ENCODE measurements around the gene HOXC6.

GRCh38 chr12:54051874-54052437 lies 23.7 kb downstream of the HOXC6 start:
- no peak for TF ChIP-seq POLR2A (IDR thresholded peaks at IDR 0.05)
- TF ChIP-seq, protein P1, sequence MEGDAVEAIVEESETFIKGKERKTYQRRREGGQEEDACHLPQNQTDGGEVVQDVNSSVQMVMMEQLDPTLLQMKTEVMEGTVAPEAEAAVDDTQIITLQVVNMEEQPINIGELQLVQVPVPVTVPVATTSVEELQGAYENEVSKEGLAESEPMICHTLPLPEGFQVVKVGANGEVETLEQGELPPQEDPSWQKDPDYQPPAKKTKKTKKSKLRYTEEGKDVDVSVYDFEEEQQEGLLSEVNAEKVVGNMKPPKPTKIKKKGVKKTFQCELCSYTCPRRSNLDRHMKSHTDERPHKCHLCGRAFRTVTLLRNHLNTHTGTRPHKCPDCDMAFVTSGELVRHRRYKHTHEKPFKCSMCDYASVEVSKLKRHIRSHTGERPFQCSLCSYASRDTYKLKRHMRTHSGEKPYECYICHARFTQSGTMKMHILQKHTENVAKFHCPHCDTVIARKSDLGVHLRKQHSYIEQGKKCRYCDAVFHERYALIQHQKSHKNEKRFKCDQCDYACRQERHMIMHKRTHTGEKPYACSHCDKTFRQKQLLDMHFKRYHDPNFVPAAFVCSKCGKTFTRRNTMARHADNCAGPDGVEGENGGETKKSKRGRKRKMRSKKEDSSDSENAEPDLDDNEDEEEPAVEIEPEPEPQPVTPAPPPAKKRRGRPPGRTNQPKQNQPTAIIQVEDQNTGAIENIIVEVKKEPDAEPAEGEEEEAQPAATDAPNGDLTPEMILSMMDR (IDR thresholded peaks at IDR 0.05) = no peak

All from esophagus squamous epithelium (tissue), 4 donors.